Measurements from ENCODE around the gene MSRB3. TPM values are rescaled to one million over a fixed set of nuclear protein-coding genes. Genes with fewer than 3 reads are reported as not detected.

Gene MSRB3
- polyA plus RNA-seq, 1 of the 3 experiments (the other 2 are of a cell fraction), result 24.3 TPM

- WGBS (ENCODE audit: low lambda C conversion rate), result 69% methylated on average over 2 of the region's 2 CpGs
- DNase-seq, result no peak
- Histone ChIP-seq H3K9me3 (no peaks in the 10 kb centered on the region), H3K79me2 (ENCODE audit: insufficient read depth) (no peaks in the 10 kb centered on the region), H2AFZ (ENCODE audit: low read depth) (no peak overlapping the region), H3K27ac (ENCODE audit: low read depth in 2 of 2, low read length in 1 of 2) (no peak overlapping the region), H3K4me1 (ENCODE audit: control insufficient read depth in 1 of 2, insufficient read depth in 2 of 2, low read depth in 1 of 2, low read length in 1 of 2) (peaks cover 0 to 6% of the 10 kb centered on the region in 2 experiments; a peak in 3 of 4 replicates), H3K4me3 (ENCODE audit: low read depth in 2 of 2, low read length in 1 of 2) (no peak overlapping the region), H3K4me2 (no peak overlapping the region), H3K36me3 (replicated peaks in 1 of 2; ENCODE audit: control insufficient read depth in 1 of 2, insufficient read depth in 2 of 2, low read length in 1 of 2) (no peaks in the 10 kb centered on the region), H4K20me1 (ENCODE audit: insufficient read depth) (no peaks in the 10 kb centered on the region), H3K27me3 (ENCODE audit: insufficient read depth) (no peaks in the 10 kb centered on the region), H3F3A (replicated peaks; ENCODE audit: insufficient read depth) (peaks cover 28% of the 10 kb centered on the region), H3K9me2 (no peaks in the 10 kb centered on the region), H3K9ac (no peak overlapping the region)
- POLR2A ChIA-PET, result no interaction called here
- no peak for TF ChIP-seq GABPA (IDR thresholded peaks at IDR 0.05; ENCODE audit: low read depth)
- no peak for TF ChIP-seq RCOR1 (IDR thresholded peaks at IDR 0.05; ENCODE audit: low read length)
- no peak for TF ChIP-seq USF2 (IDR thresholded peaks at IDR 0.05; ENCODE audit: borderline replicate concordance, low read depth, low read length)
- no peak for TF ChIP-seq TAF1 (IDR thresholded peaks at IDR 0.05; ENCODE audit: borderline replicate concordance, low read depth, low read length)
- TF ChIP-seq TCF12 (IDR thresholded peaks at IDR 0.05), result no peak
- TF ChIP-seq REST (IDR thresholded peaks at IDR 0.05; ENCODE audit: low read depth, low read length), result no peak
- TF ChIP-seq POLR2AphosphoS5 (IDR thresholded peaks at IDR 0.05; ENCODE audit: low read depth, low read length), result no peak
- TF ChIP-seq RFX5 (IDR thresholded peaks at IDR 0.05; ENCODE audit: low read length), result no peak
- TF ChIP-seq RAD21 (IDR thresholded peaks at IDR 0.05; ENCODE audit: low read length), result no peak
- TF ChIP-seq TEAD4 (IDR thresholded peaks at IDR 0.05; ENCODE audit: borderline replicate concordance, insufficient read depth), result no peak
- no peak for TF ChIP-seq NRF1 (IDR thresholded peaks at IDR 0.05; ENCODE audit: low read depth, low read length)
- TF ChIP-seq FOXM1 (IDR thresholded peaks at IDR 0.05; ENCODE audit: low read depth), result no peak
- TF ChIP-seq EZH2phosphoT487 (IDR thresholded peaks at IDR 0.05; ENCODE audit: borderline replicate concordance, low read depth), result no peak
- no peak for TF ChIP-seq YY1 (IDR thresholded peaks at IDR 0.05; ENCODE audit: low read depth)
- TF ChIP-seq MXI1 (IDR thresholded peaks at IDR 0.05; ENCODE audit: low read depth, low read length), result no peak
- TF ChIP-seq NFIC (IDR thresholded peaks at IDR 0.05; ENCODE audit: borderline replicate concordance), result no peak
- TF ChIP-seq GATA2 (CRISPR knock-in tag; IDR thresholded peaks at IDR 0.05), result no peak
- no peak for TF ChIP-seq MAX (IDR thresholded peaks at IDR 0.05; ENCODE audit: low read depth)
- CTCF ChIA-PET, result interaction anchor here (1.3 kb wide), 1 partner anchor 15 kb away, joined by 3 read pairs; no protein-coding TSS in a partner anchor
Measured at GRCh38 chr12:65444996-65445395, 166.5 kb downstream of the MSRB3 start.
